ENCODE results near the gene HRH1. TPM values are rescaled to one million over a fixed set of nuclear protein-coding genes. Genes with fewer than 3 reads are reported as not detected.

HRH1 gene
- total RNA-seq, 1 donor from 2014 or later, result 2.1 TPM

DNA sequence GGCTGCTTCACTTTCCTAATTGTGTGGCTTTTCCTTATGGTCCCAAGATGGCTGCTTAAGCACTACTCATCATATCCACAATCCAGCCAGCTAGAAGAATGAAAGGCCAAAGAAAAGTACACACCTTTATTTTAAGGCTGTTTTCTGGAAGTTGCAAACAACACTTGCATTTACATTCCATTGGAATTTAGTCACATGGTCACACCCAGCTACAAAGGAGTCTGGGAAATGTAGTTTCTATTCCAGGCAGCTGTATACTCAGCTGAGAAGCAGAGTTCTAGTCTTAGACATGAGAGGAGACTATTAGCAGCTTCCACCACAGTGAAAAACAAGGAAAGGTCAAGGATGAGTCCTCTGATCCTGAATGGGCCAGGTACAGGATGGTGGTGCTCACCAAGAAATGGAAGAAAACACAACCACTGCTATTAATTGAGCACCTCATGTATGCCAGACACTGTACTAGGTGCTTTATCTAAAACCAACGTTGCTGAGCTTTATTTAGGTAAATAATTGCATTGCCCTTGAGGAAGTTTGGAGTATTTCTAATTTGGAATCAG, 89.9 kb downstream of the HRH1 start:
- H3K4me3 ChIP-seq (ENCODE audit: insufficient read depth, low read depth, low read length), result no peak overlapping the region
- peaks cover 2% of the 10 kb centered on the region for H3K9me3 Mint-ChIP-seq (ENCODE audit: unreplicated experiment)
- H3K4me1 ChIP-seq (ENCODE audit: insufficient read depth, low read length), result peaks cover 15% of the 10 kb centered on the region
- no peaks in the 10 kb centered on the region for H3K27me3 Mint-ChIP-seq (ENCODE audit: low read depth, unreplicated experiment)
- no peaks in the 10 kb centered on the region for H3K9me3 ChIP-seq (ENCODE audit: insufficient read depth, low read depth, low read length)
- no peak for DNase-seq (ENCODE audit: low read depth)
- no peak overlapping the region for H3K27ac ChIP-seq (ENCODE audit: low read depth, low read length)
- H3K79me2 ChIP-seq (ENCODE audit: insufficient read depth, low read length), result peaks cover 30% of the 10 kb centered on the region
- no peaks in the 10 kb centered on the region for H3K36me3 Mint-ChIP-seq (ENCODE audit: low read depth, unreplicated experiment)
- no peak overlapping the region for H3K9ac ChIP-seq (ENCODE audit: low read length)
- FAIRE-seq, result no peak
- H3K36me3 ChIP-seq (ENCODE audit: insufficient read depth, low read length), result no peaks in the 10 kb centered on the region
- TF ChIP-seq EZH2 (IDR thresholded peaks at IDR 0.05; ENCODE audit: insufficient read depth, low read length), result no peak
- TF ChIP-seq, protein P1, sequence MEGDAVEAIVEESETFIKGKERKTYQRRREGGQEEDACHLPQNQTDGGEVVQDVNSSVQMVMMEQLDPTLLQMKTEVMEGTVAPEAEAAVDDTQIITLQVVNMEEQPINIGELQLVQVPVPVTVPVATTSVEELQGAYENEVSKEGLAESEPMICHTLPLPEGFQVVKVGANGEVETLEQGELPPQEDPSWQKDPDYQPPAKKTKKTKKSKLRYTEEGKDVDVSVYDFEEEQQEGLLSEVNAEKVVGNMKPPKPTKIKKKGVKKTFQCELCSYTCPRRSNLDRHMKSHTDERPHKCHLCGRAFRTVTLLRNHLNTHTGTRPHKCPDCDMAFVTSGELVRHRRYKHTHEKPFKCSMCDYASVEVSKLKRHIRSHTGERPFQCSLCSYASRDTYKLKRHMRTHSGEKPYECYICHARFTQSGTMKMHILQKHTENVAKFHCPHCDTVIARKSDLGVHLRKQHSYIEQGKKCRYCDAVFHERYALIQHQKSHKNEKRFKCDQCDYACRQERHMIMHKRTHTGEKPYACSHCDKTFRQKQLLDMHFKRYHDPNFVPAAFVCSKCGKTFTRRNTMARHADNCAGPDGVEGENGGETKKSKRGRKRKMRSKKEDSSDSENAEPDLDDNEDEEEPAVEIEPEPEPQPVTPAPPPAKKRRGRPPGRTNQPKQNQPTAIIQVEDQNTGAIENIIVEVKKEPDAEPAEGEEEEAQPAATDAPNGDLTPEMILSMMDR (IDR thresholded peaks at IDR 0.05; ENCODE audit: insufficient read depth, low read depth, low read length), result no peak
- no peaks in the 10 kb centered on the region for H3K27me3 ChIP-seq (ENCODE audit: insufficient read depth, low read length)
- H3K4me1 Mint-ChIP-seq (ENCODE audit: low read depth, unreplicated experiment), result peaks cover 5% of the 10 kb centered on the region
- H3K27ac Mint-ChIP-seq (ENCODE audit: unreplicated experiment), result no peak overlapping the region
- H3K4me2 ChIP-seq (ENCODE audit: low read length), result no peak overlapping the region
- no peak overlapping the region for H3K4me3 Mint-ChIP-seq (ENCODE audit: unreplicated experiment)
- H4K20me1 ChIP-seq (ENCODE audit: insufficient read depth, low read length), result peaks cover 23% of the 10 kb centered on the region
- H2AFZ ChIP-seq (ENCODE audit: low read depth, low read length), result no peak overlapping the region

DNA sequence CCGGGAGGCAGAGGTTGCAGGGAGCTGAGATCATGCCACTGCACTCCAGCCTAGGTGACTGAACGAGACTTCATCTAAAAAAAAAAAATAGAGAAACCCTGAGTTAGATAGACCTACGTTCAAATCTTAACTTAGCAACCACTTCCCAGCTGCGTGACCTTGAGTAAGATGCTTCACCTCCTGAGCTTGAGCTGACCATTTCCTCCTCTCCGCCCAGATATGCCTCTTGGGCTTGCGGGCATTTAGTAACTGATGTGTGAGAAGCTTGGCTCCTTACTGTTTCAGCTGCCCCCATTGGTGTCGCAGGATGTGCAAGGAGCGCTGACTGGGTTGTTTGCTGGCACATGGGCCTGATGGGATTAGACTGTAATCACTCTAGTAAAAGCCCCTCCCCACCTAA, 91.0 kb downstream of the HRH1 start:
- no peak for FAIRE-seq
- no peak for DNase-seq (ENCODE audit: low read depth)
- no peaks in the 10 kb centered on the region for H3K9me3 ChIP-seq (ENCODE audit: insufficient read depth, low read depth, low read length)
- no peak overlapping the region for H3K4me3 ChIP-seq (ENCODE audit: insufficient read depth, low read depth, low read length)
- no peaks in the 10 kb centered on the region for H3K27me3 ChIP-seq (ENCODE audit: insufficient read depth, low read length)
- H2AFZ ChIP-seq (ENCODE audit: low read depth, low read length), result no peak overlapping the region
- H3K9me3 Mint-ChIP-seq (ENCODE audit: unreplicated experiment), result peaks cover 2% of the 10 kb centered on the region
- H3K4me1 ChIP-seq (ENCODE audit: insufficient read depth, low read length), result peaks cover 15% of the 10 kb centered on the region
- H3K9ac ChIP-seq (ENCODE audit: low read length), result no peak overlapping the region
- no peak overlapping the region for H3K4me2 ChIP-seq (ENCODE audit: low read length)
- peaks cover 25% of the 10 kb centered on the region for H3K79me2 ChIP-seq (ENCODE audit: insufficient read depth, low read length)
- peaks cover 23% of the 10 kb centered on the region for H4K20me1 ChIP-seq (ENCODE audit: insufficient read depth, low read length)
- no peak overlapping the region for H3K27ac ChIP-seq (ENCODE audit: low read depth, low read length)
- H3K36me3 ChIP-seq (ENCODE audit: insufficient read depth, low read length), result no peaks in the 10 kb centered on the region
- TF ChIP-seq, protein P1 (IDR thresholded peaks at IDR 0.05; ENCODE audit: insufficient read depth, low read depth, low read length), result no peak
- TF ChIP-seq EZH2 (IDR thresholded peaks at IDR 0.05; ENCODE audit: insufficient read depth, low read length), result no peak
- H3K27me3 Mint-ChIP-seq (ENCODE audit: low read depth, unreplicated experiment), result no peaks in the 10 kb centered on the region
- H3K4me1 Mint-ChIP-seq (ENCODE audit: low read depth, unreplicated experiment), result peaks cover 5% of the 10 kb centered on the region
- H3K27ac Mint-ChIP-seq (ENCODE audit: unreplicated experiment), result no peak overlapping the region
- no peaks in the 10 kb centered on the region for H3K36me3 Mint-ChIP-seq (ENCODE audit: low read depth, unreplicated experiment)
- no peak overlapping the region for H3K4me3 Mint-ChIP-seq (ENCODE audit: unreplicated experiment)

DNA sequence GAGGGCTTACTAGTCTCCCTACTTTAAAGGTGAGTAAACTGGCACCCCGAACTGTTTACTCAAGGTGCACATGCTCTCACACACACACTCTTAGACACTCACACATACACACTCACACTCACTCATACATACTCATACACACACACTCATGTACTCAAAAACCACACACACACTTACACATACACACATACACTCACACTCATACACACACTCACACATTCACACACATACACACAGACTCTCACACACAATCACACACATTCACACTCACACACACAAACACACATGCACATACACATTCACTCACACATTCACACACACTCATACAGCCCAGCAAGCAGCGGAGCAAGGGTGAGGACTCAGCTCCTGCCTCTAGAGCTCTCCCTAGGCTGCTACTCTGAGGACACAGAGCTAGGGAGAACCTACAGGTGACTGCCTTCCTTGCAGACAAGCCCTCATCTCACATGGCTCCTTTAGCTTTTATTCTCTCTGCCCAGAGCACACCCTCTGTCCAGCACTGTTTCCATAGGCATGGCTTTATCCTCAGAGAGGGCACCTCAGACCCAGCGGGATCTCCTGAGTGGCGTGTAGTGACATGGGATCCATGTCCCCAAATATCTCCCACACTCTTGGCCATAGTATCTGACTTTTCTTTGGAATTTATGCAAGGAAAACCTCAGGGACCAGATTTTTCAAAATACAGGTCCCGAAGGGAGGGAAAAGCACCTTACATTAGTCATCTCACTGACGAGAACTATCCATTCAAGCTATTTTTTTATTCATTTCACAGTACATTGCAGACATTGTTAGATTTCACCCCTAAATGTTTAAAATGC, 91.8 kb downstream of the HRH1 start:
- Histone ChIP-seq H4K20me1 (ENCODE audit: insufficient read depth, low read length) (peaks cover 23% of the 10 kb centered on the region), H2AFZ (ENCODE audit: low read depth, low read length) (no peak overlapping the region), H3K4me1 (ENCODE audit: insufficient read depth, low read length) (peaks cover 15% of the 10 kb centered on the region), H3K4me2 (ENCODE audit: low read length) (peak overlapping the region; percentile 21), H3K27me3 (ENCODE audit: insufficient read depth, low read length) (no peaks in the 10 kb centered on the region), H3K9ac (ENCODE audit: low read length) (peak overlapping the region; percentile 44), H3K79me2 (ENCODE audit: insufficient read depth, low read length) (peaks cover 24% of the 10 kb centered on the region), H3K9me3 (ENCODE audit: insufficient read depth, low read depth, low read length) (no peaks in the 10 kb centered on the region), H3K36me3 (ENCODE audit: insufficient read depth, low read length) (no peaks in the 10 kb centered on the region), H3K27ac (ENCODE audit: low read depth, low read length) (peak overlapping the region; percentile 23), H3K4me3 (ENCODE audit: insufficient read depth, low read depth, low read length) (no peak overlapping the region)
- Mint-ChIP-seq H3K36me3 (ENCODE audit: low read depth, unreplicated experiment) (no peaks in the 10 kb centered on the region), H3K27me3 (ENCODE audit: low read depth, unreplicated experiment) (no peaks in the 10 kb centered on the region), H3K4me1 (ENCODE audit: low read depth, unreplicated experiment) (peaks cover 5% of the 10 kb centered on the region), H3K9me3 (ENCODE audit: unreplicated experiment) (peaks cover 2% of the 10 kb centered on the region), H3K27ac (ENCODE audit: unreplicated experiment) (no peak overlapping the region), H3K4me3 (ENCODE audit: unreplicated experiment) (no peak overlapping the region)
- FAIRE-seq, result peak; percentile 29
- no peak for TF ChIP-seq EZH2 (IDR thresholded peaks at IDR 0.05; ENCODE audit: insufficient read depth, low read length)
- TF ChIP-seq, protein P1 (IDR thresholded peaks at IDR 0.05; ENCODE audit: insufficient read depth, low read depth, low read length), result no peak
- DNase-seq (ENCODE audit: low read depth), result no peak

Measured in astrocyte (in vitro differentiated cells and primary cell).